ENCODE results near the gene HEBP1. TPM values are rescaled to one million over a fixed set of nuclear protein-coding genes. Genes with fewer than 3 reads are reported as not detected.
A peak's percentile ranks its signal among the peaks of the same experiment; 100 is the strongest.
"Not testable (repeated sequence)": the region's sequence is repeated elsewhere in the genome, so short reads cannot be mapped to it uniquely, and the experiment has no call there.

Gene HEBP1, protein sequence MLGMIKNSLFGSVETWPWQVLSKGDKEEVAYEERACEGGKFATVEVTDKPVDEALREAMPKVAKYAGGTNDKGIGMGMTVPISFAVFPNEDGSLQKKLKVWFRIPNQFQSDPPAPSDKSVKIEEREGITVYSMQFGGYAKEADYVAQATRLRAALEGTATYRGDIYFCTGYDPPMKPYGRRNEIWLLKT
- total RNA-seq = 37.2 and 57.1 TPM in 2 replicates

DNA sequence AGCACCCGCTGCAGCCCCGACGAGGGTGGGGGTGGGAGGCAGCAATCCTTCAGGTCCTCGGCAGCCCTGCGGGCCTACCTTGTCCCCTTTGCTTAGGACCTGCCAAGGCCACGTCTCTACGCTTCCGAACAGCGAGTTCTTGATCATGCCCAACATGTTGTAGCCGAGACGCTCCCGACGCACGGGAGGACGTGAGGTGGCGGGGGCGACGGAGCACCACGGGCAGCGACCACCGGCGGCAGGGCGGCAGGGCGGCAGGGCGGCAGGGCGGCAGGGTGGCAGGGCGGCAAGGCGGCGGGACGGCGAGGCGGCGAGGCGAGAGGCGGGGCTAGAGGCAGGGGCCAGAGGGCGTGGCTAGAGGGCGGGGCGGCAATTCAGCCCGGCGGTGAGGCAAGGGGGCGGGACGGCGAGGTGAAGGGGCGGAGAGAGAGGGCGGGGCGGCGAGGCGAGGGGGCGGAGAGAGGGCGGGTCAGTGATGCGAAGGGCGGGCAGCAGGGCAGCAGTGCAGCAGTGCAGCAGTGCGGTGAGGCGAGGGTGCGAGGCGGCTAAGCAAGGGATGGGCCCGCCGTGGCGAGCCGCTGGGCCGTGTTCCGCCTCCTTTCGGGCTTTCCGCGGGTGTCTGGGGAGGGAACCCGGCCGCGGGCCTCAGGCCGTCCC, at the start of gene HEBP1:
Gene HEBP1 (minus strand): TSS at position 307 of the 657 bp plus-strand sequence. CDS start 151 bp downstream, at position 156.
- no peak for DNase-seq (ENCODE audit: extremely low read depth, low read depth, low spot score)

GRCh38 chr12:13049816-13050215, 49.8 kb upstream of the HEBP1 start:
- DNase-seq (ENCODE audit: extremely low read depth, low read depth, low spot score) = peak; percentile 18

DNA sequence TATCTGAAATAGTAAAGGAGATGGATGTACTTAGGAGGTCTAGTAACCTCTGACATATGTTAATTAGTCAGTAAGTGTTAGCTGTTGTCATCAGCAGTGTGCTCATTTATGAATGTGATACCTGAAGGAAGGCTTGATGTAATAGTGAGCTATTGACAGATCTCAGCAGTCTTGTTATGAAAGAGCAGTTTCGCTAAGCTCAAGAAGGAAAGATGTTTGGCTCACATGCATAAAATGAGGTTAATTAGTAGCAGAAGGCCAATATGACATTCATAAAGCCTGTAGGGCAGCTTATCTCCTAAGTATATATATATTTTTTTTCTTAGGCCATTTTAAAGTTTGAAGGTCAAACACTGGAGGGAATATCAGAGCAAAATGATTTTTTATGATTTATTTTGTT, 46.9 kb upstream of the HEBP1 start:
- no peak for DNase-seq (ENCODE audit: extremely low read depth, low read depth, low spot score)

- DNase-seq (ENCODE audit: extremely low read depth, low read depth, low spot score) = no peak
These were observed 45.8 kb upstream of the HEBP1 start for GRCh38 chr12:13045816-13046215.

DNA sequence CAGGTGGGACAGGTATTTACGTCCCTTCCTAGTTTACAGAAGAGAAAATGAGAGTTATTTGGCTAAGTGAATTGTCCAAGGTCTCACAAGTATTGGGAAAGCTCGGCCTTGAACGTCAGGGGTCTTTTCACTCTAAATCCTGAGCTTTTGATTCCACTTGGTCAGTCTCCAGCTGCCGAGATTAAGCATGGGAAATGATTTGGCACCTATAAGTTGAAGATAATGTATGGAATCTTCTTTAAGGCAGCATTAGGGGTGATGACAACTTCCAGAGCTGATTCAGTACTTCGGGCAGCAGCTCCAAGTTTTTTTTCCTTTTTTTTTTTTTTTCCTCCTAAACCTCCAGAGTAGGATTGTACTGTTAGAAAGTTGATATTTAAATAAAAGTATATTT, 44.8 kb upstream of the HEBP1 start:
- no peak for DNase-seq (ENCODE audit: extremely low read depth, low read depth, low spot score)

- DNase-seq (ENCODE audit: extremely low read depth, low read depth, low spot score) = no peak
These were observed 44.2 kb upstream of the HEBP1 start, which contains the start of gene FAM234B for GRCh38 chr12:13044002-13044905. TSS of gene FAM234B (plus strand) at chr12:13044381. CDS start at chr12:13044404, 23 bp downstream.

- DNase-seq (ENCODE audit: extremely low read depth, low read depth, low spot score) = no peak
These were observed 42.7 kb upstream of the HEBP1 start for GRCh38 chr12:13042666-13043230.

DNA sequence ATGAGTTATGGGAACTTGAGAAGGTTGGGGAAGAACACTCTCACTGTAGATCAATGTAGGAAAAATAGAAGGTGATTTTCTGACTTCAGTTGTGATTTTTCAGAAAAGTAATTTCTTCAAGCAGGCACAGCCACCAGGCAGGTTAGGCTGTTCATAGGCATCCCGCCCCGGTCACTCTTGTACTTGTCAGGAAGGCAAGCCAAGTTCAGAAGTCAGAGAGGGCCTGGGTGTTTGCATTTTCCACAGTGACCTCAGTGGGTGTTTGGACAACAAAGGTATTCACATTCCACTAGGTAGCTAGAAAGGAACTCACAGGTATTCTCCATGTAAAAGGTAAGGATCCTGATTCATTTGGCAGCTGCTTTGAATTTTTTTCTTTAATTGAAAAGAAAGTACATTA, 41.2 kb upstream of the HEBP1 start:
- no peak for DNase-seq (ENCODE audit: extremely low read depth, low read depth, low spot score)

GRCh38 chr12:13039328-13039956, 39.4 kb upstream of the HEBP1 start:
- no peak for DNase-seq (ENCODE audit: extremely low read depth, low read depth, low spot score)

DNA sequence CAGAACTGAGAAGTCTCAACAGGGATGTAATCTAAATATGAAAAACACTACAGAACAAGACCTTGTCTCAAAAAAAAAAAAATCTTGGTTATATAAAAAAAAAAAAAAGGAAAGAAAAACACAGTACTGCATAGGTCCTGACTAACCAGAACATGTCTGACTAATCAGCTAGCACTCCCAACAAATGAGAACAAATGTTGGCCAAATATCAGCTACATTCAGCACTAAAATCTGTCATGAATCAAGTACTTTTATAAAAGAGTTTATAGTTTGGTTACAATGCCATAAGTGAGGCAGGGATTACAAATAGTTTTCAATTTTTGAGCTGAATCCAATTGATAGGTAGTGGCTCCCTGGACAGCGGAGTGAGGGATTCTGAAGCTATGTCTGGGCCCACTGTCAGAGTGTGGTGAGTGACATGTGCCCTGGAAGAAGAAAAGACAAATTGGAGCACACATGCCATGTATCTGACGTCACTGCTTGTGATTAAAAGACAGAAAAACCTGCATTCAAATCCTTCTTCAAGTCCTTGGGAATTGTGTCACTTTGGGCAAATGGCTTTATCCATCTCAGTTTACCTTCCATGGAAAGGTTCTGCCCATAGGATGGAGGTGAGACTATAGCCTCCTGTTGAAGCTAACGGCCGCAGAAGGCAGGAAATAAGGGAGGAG, 38.6 kb upstream of the HEBP1 start:
- no peak for DNase-seq (ENCODE audit: extremely low read depth, low read depth, low spot score)

DNA sequence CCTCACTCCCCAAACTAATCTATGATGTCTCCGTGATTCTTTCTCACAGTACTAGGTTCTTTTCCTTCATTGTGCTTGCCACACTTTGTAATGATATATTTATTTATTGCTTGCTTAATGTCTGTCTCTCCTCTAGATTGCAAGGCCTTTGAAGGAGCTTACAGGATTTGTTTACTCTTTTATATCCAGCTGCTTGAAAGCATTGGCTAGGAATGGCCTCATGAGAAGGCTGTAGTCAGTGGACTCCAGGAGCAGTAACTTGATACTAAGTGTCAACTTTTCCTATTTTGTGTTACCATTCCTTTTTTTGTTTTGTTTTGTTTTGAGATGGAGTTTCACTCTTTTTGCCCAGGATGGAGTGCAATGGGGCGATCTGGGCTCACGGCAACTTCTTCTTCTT, 36.8 kb upstream of the HEBP1 start:
- DNase-seq (ENCODE audit: extremely low read depth, low read depth, low spot score) = no peak

GRCh38 chr12:13035335-13035734, 35.3 kb upstream of the HEBP1 start:
- not testable (repeated sequence) for DNase-seq (ENCODE audit: extremely low read depth, low read depth, low spot score)

DNA sequence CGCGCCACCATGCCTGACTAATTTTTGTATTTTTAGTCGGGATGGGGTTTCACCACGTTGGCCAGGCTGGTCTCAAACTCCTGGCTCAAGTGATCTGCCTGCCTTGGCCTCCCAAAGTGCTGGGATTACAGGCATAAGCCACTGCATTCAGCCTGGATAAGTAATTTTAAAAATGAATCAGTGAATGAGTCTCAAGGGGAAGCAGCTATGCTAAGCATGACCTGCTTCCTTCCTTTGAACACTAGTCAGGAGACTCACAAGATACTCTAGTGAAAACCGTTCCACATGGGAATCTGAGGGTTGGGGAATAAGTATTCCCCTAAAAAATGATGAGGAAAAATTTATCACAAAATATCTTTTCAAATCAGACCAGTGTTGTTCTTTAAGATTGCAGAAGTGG, 33.4 kb upstream of the HEBP1 start:
- DNase-seq (ENCODE audit: extremely low read depth, low read depth, low spot score) = no peak

DNA sequence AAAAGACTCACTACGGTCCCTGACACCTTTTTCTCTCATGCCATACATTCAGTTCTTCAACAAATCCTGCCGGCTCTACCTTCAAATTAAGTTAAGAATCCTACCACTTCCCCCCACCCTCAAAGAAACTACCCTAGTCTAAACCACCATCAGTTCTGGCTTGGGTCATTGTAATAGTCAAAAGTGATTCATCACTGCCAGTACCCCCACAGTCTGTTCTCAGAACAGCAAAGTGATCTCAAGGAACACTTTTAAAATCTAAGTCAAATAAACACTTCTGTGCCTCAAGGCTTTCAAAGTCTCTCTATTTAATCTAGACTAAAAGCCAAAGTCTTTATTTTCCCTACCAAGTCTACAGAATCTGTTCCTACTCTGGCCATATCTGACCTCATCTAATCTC, 32.1 kb upstream of the HEBP1 start:
- DNase-seq (ENCODE audit: extremely low read depth, low read depth, low spot score) = no peak

GRCh38 chr12:13030541-13031291, 30.7 kb upstream of the HEBP1 start:
- DNase-seq (ENCODE audit: extremely low read depth, low read depth, low spot score) = no peak

DNA sequence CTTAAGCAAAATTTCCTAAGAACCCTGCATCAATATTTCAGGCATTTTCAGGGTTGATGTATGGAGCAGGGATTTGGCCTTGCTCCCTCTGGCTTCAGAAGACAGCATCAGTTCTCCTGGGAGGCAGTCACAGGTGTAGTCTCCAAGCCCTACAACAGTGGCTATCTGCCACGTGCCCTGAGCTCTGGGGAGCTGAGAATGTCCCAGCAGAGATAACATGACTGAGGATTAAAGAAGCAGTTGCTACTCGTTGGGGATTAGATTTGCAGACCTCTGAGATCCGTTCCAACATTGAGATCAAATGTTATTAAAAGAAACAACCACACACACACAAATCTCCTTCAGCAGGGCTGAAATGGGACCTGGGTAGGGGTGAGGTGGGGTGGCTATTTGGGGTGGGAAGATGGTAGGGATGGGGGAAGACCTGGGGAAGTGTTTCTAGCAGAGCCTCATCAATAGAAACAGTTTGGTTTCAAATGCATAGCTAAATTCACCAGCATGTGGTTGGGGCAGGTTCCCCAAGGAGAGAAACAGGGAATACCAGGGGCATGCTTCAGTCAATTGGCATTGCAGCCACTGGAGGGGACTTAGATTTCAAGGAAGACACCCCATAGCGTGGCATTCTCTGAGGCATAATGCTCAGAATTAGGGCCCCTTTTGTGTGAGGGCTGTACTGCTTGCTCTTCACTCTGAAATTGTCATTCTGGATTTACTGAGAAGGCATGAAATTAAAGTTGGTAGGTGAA, 28.9 kb upstream of the HEBP1 start:
- DNase-seq (ENCODE audit: extremely low read depth, low read depth, low spot score) = no peak

DNA sequence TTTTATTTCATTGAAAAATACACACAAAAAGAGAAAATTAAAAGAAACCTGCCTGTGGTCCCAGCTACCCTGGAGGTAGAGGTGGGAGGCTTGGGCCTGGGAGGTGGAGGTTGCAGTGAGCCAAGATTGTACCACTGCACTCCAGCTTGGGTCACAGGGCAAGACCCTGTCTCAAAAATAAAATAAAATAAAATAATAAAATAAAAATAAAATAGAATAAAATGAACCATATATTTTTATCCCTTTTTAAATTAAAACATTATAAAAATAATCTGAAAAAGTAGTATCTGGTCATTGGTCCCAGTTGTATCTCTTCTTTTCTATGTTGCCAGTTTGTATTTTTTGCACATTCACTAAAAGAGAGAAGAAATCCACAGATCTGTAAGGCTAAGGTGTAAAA, 27.4 kb upstream of the HEBP1 start:
- no peak for DNase-seq (ENCODE audit: extremely low read depth, low read depth, low spot score)

DNA sequence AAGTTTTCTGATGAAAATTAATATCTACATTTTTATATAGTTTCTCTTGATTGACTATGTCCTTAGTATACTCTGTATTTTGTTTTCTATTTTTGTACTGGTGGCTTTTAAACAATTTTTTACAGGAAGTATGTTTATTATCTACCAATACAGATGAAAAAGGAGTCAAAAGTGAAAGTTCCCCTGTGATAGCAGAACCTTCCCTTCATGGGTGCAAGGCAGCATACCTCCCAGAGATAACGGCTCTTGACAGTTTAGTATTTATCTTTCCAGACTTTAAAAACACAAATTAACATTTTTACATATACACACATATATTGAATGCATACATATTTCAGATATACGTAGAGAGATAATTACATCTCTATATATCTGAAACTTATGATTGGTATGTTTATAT, 27.0 kb upstream of the HEBP1 start:
- DNase-seq (ENCODE audit: extremely low read depth, low read depth, low spot score) = no peak

DNA sequence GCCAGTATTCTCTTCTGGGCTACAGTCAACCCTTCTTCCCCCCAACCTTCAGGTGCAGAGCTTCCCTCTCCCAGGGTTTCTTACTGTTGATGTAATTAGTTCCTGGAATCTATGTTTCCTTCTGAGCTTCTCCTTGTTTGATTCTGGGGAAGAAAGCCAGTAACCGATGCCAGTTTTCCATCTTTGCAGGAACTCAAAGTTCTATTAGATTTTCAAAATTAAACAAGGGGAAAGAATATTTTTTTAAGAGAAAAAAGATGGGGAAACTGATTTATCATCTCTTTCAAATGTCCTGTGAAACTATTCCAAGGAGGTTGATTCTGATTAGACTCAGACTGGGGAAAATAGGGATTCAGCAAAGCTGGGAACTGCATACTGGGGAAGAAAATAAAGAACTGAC, 26.2 kb upstream of the HEBP1 start:
- DNase-seq (ENCODE audit: extremely low read depth, low read depth, low spot score) = no peak

All from glomerular endothelial cell (primary cell).